Pancreas (tissue), 10 donors: ENCODE data around the gene ADCY4. TPM values are rescaled to one million over a fixed set of nuclear protein-coding genes. Genes with fewer than 3 reads are reported as not detected.

Source experiments
- ATAC-seq, 4 donors: fragments of 200-7000 bp; cut with Tn5 transposase; one replicate each; pipeline versions ENCODE4 v1.8.0 to v1.9.1; 2020; ENCODE audit warnings: mild to moderate bottlenecking in 4 of 4, moderate library complexity in 4 of 4
- DNase-seq, 6 donors: peaks; one replicate each; pipeline ENCODE4 v3.0.0-alpha.2; 2020
- FAIRE-seq: peaks from 2 replicates; lab custom pipeline; 2012; peaks lifted over from hg19 to GRCh38; lab: Jason Lieb, UNC
- H3K27ac ChIP-seq, 4 donors: fragments of 200-600 bp; sonication (generic); 1 replicate in 3 of 4; 2 replicates in 1 of 4; pipeline versions ENCODE4 v1.5.0 to v1.8.0; 2020
- H3K27me3 ChIP-seq, 4 donors: fragments of 200-600 bp; one replicate each; pipeline ENCODE4 v1.8.0; 2021
- H3K36me3 ChIP-seq, 3 donors: fragments of 200-600 bp; sonication (generic) in 1 of 3; one replicate each; pipeline versions ENCODE4 v1.5.0 to v1.8.0; 2020 to 2021
- H3K4me1 ChIP-seq, 3 donors: fragments of 200-600 bp; one replicate each; pipeline ENCODE4 v1.8.0; 2021
- H3K4me3 ChIP-seq, 4 donors: fragments of 200-600 bp; sonication (generic) in 2 of 4; one replicate each; pipeline versions ENCODE4 v1.5.0 to v1.8.0; 2020 to 2021
- H3K9me3 ChIP-seq, 4 donors: fragments of 200-600 bp; one replicate each; pipeline ENCODE4 v1.8.0; 2021
- CTCF ChIP-seq, 4 donors: fragments of 200-600 bp; sonication (generic) in 3 of 4; IDR thresholded peaks; one replicate each; pipeline versions ENCODE4 v1.5.0 to v1.8.0; 2021; ENCODE audit warnings: antibody characterized with exemption in 4 of 4
- WGBS, 2 donors: extraction: QIAGEN DNeasy Blood & Tissue Kit; methylation state at CpG; one replicate each; pipeline ENCODE4 v1.1.7; 2013; 5-methylcytosine and 5-hydroxymethylcytosine counted together
- intact Hi-C, 3 donors: fragments of 100-400 bp; cut with DNase I; formaldehyde crosslinking; loops; one replicate each; pipeline versions ENCODE4 v1.11.1 to v1.14.2; 2022
- polyA plus RNA-seq, 2 donors: library from polyadenylated mRNA; stranded (reverse); fragments of 200-250 nt; gene quantifications; one replicate each; pipeline ENCODE4 v1.2.3, GENCODE V29; 2013
- total RNA-seq, 6 donors: library from RNA; stranded (reverse); fragmentation: NEBNext Ultra II Directional in 4 of 6; extraction: Animal tissue kit (Norgen Biotek cat#: 25700) in 4 of 6; gene quantifications; one replicate each; pipeline versions ENCODE4 v1.2.1 to v1.2.4, GENCODE V29; 2021 to 2023
- donor health status: healthy with polysubstance abuse.
- donor health status: DM: no; HTN: no; CAD: no; lungs with moderate emphysema.
- donor health status: DM: no; HTN: no; CAD: no.
- donor health status: control.
- donor health status: control.
- donor health status: Bipolar disorder and iron deficiency.
- donor health status: DM: yes; HTN: yes; CAD: no.
- donor health status: DM: no; HTN: no; CAD: no.
- donor health status: DM: no; HTN: no; CAD: no.
- donor health status: DM: yes; HTN: yes; CAD: no.

Gene ADCY4
- total and polyA plus RNA-seq, 8 donors: 3.2 to 59.3 (median 5.3) TPM

GRCh38 chr14:24369907-24370687 is 35.2 kb upstream of the ADCY4 start:
- ATAC-seq (no peak), DNase-seq (peak in 1 of 6 donors; percentile 79), FAIRE-seq (no peak)
- H3K36me3 ChIP-seq: no peaks in the 10 kb centered on the region
- no peak overlapping the region for H3K4me3 ChIP-seq
- H3K9me3 ChIP-seq: no peaks in the 10 kb centered on the region
- intact Hi-C loops: loop anchor here in 1 of 3 donors (5.0 kb wide), 1 partner anchor 62 kb away; no protein-coding TSS in a partner anchor
- no peak for TF ChIP-seq CTCF (IDR thresholded peaks at IDR 0.05)
- peaks cover 0 to 14% (median 0%) of the 10 kb centered on the region in 3 donors for H3K4me1 ChIP-seq
- no peak overlapping the region for H3K27ac ChIP-seq
- WGBS, 2 donors: 80 to 84% methylated on average over 32 of the region's 32 CpGs
- H3K27me3 ChIP-seq: no peaks in the 10 kb centered on the region

GRCh38 chr14:24369463-24369862 is 34.6 kb upstream of the ADCY4 start:
- no peak overlapping the region for H3K4me3 ChIP-seq
- H3K4me1 ChIP-seq: peaks cover 0 to 15% (median 0%) of the 10 kb centered on the region in 3 donors
- TF ChIP-seq CTCF (IDR thresholded peaks at IDR 0.05): no peak
- peak overlapping the region in 1 of 4 donors; percentile 44 for H3K27ac ChIP-seq
- ATAC-seq (no peak), DNase-seq (peak in 2 of 6 donors; percentile 47 to 75), FAIRE-seq (no peak)
- no peaks in the 10 kb centered on the region for H3K27me3 ChIP-seq
- intact Hi-C loops: no loop called here
- H3K36me3 ChIP-seq: no peaks in the 10 kb centered on the region
- WGBS, 2 donors: 90 to 92% methylated on average over 20 of the region's 20 CpGs
- H3K9me3 ChIP-seq: no peaks in the 10 kb centered on the region

- Histone ChIP-seq H3K36me3 (no peaks in the 10 kb centered on the region), H3K9me3 (no peaks in the 10 kb centered on the region), H3K4me1 (peaks cover 0 to 15% (median 0%) of the 10 kb centered on the region in 3 donors), H3K27ac (peak overlapping the region in 3 of 4 donors; percentile 44 to 60 (median 49)), H3K27me3 (no peaks in the 10 kb centered on the region), H3K4me3 (peak overlapping the region in 3 of 4 donors; percentile 23 to 53 (median 45))
- DNase-seq (peak; percentile 35 to 74 (median 55)), ATAC-seq (no peak), FAIRE-seq (no peak)
- no peak for TF ChIP-seq CTCF (IDR thresholded peaks at IDR 0.05)
- intact Hi-C loops: no loop called here
- WGBS, 2 donors: 12 to 14% methylated on average over 26 to 49 of the region's 52 CpGs
Observed at GRCh38 chr14:24368562-24369252, 33.8 kb upstream of the ADCY4 start.

- DNase-seq: peak in 3 of 6 donors; percentile 26 to 69 (median 50)
- no peak for ATAC-seq
- intact Hi-C loops: no loop called here
Observed at GRCh38 chr14:24368212-24368561, 33.3 kb upstream of the ADCY4 start.

More at GRCh38 chr14:24368212-24368561, 33.3 kb upstream of the ADCY4 start:
- Histone ChIP-seq H3K4me1 (peaks cover 0 to 15% (median 0%) of the 10 kb centered on the region in 3 donors), H3K4me3 (peak overlapping the region; percentile 10 to 53 (median 34)), H3K36me3 (no peaks in the 10 kb centered on the region), H3K27ac (peak overlapping the region in 3 of 4 donors; percentile 22 to 60 (median 44)), H3K9me3 (no peaks in the 10 kb centered on the region), H3K27me3 (no peaks in the 10 kb centered on the region)
- no peak for TF ChIP-seq CTCF (IDR thresholded peaks at IDR 0.05)
- 9 to 12% methylated on average over 14 to 15 of the region's 15 CpGs for WGBS, 2 donors
- FAIRE-seq: no peak
